ENCODE results near the gene UCP2.

The UCP2 gene

GRCh38 chr11:73978576-73979086 is 4.0 kb downstream of the UCP2 start:
- Histone ChIP-seq H3K36me3 (peaks cover 0 to 57% (median 14%) of the 10 kb centered on the region in 3 donors), H3K9me3 (no peaks in the 10 kb centered on the region), H3K4me3 (no peak overlapping the region)

GRCh38 chr11:73977856-73978519 is 4.7 kb downstream of the UCP2 start:
- H3K27me3 ChIP-seq = no peaks in the 10 kb centered on the region
- no peak for DNase-seq
- peaks cover 0 to 9% (median 2%) of the 10 kb centered on the region in 4 donors for H3K4me1 ChIP-seq
- no peaks in the 10 kb centered on the region for H3K9me3 ChIP-seq
- intact Hi-C loops (cut with DNase I; ENCODE audit: low total_unique reads) = no loop called here
- H3K27ac ChIP-seq = no peak overlapping the region
- TF ChIP-seq CTCF (IDR thresholded peaks at IDR 0.05) = no peak
- no peak overlapping the region for H3K4me3 ChIP-seq
- peaks cover 0 to 57% (median 14%) of the 10 kb centered on the region in 3 donors for H3K36me3 ChIP-seq

More at GRCh38 chr11:73978576-73979086, 4.0 kb downstream of the UCP2 start:
- no peak for TF ChIP-seq CTCF (IDR thresholded peaks at IDR 0.05)
- no peak overlapping the region for H3K27ac ChIP-seq
- H3K4me1 ChIP-seq = peaks cover 0 to 12% (median 4%) of the 10 kb centered on the region in 4 donors
- H3K27me3 ChIP-seq = no peaks in the 10 kb centered on the region
- intact Hi-C loops (cut with DNase I; ENCODE audit: low total_unique reads) = no loop called here
- DNase-seq = no peak

GRCh38 chr11:73976451-73977151 is 6.0 kb downstream of the UCP2 start:
- Histone ChIP-seq H3K4me3 (no peak overlapping the region), H3K27ac (no peak overlapping the region), H3K9me3 (no peaks in the 10 kb centered on the region), H3K36me3 (peaks cover 0 to 57% (median 14%) of the 10 kb centered on the region in 3 donors), H3K27me3 (no peaks in the 10 kb centered on the region), H3K4me1 (no peaks in the 10 kb centered on the region)
- no peak for TF ChIP-seq CTCF (IDR thresholded peaks at IDR 0.05)
- no peak for DNase-seq
- intact Hi-C loops (cut with DNase I; ENCODE audit: low total_unique reads) = no loop called here

GRCh38 chr11:73975479-73975757 is 7.2 kb downstream of the UCP2 start:
- no peaks in the 10 kb centered on the region for H3K27me3 ChIP-seq
- no peak for TF ChIP-seq CTCF (IDR thresholded peaks at IDR 0.05)
- no peak for DNase-seq
- peaks cover 0 to 57% (median 14%) of the 10 kb centered on the region in 3 donors for H3K36me3 ChIP-seq
- no peaks in the 10 kb centered on the region for H3K4me1 ChIP-seq
- no peak overlapping the region for H3K27ac ChIP-seq
- intact Hi-C loops (cut with DNase I; ENCODE audit: low total_unique reads) = no loop called here
- no peak overlapping the region for H3K4me3 ChIP-seq
- no peaks in the 10 kb centered on the region for H3K9me3 ChIP-seq

GRCh38 chr11:73974604-73975478 is 7.8 kb downstream of the UCP2 start:
- Histone ChIP-seq H3K27ac (no peak overlapping the region), H3K9me3 (no peaks in the 10 kb centered on the region), H3K4me3 (no peak overlapping the region), H3K36me3 (peaks cover 0 to 57% (median 14%) of the 10 kb centered on the region in 3 donors), H3K4me1 (no peaks in the 10 kb centered on the region), H3K27me3 (no peaks in the 10 kb centered on the region)
- TF ChIP-seq CTCF (IDR thresholded peaks at IDR 0.05) = no peak
- no peak for DNase-seq
- intact Hi-C loops (cut with DNase I; ENCODE audit: low total_unique reads) = no loop called here

Data from tibial artery (tissue), 4 donors.